HG03460 (cell line): ENCODE results near the gene PAM.

Experiments used
- ATAC-seq: cut with Tn5 transposase; IDR thresholded peaks from one replicate; pipeline ENCODE4 v1.9.1; 2021; ENCODE audit not compliant: unreplicated experiment

Gene PAM

DNA sequence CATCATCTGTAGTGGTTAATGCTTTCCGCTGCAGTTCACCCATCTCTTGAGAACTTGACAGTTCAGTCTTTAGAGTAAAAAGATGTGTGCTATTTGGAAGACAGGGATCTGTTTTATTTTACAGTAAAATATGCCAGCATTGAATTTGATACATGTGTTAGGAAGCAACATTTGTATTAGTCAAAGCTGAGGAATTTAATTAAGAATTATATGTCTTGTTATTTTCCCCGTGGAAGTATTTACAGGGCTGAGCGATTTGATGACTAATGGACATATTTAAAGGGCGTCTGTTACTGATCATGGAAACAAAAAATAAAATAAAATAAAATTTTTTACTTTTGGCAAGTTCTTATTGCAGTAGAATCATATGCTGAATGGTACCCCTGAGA lies 101.3 kb downstream of the PAM start:
- peak; percentile 7 for ATAC-seq

DNA sequence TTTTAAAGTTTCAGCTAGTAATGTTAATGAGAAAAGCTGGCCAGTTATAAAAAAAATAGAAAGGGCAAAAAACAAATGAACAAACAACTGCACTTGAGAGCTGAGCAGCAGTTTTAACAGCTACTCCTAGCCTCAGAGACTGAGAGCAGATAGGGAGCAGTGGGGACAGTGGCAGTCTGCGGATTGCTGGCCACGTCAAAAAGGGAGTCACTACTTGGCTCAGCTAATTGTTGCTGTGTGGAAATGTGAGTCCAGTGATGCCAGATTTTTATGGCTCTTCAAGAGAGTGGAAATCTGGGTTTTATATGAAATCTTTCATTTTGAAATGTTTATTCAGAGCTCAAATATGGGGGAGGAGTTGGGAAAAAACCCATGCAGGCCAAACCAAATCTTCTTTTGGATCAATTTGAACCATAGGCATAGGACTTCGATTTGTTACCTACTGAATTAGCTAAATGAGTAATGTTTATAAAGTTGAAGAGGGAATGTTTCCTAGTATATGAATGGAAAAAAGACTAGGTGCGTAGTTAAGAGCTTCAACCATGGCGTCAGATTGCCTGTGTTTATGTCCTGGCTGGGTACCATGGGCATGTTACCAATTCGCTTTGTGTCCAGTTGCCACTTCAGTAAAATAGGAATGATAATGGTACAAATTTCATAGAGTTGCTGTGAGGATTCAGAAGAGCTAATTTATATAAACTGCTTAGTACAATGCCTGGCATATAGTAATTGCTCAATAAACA lies 102.1 kb downstream of the PAM start:
- no peak for ATAC-seq

DNA sequence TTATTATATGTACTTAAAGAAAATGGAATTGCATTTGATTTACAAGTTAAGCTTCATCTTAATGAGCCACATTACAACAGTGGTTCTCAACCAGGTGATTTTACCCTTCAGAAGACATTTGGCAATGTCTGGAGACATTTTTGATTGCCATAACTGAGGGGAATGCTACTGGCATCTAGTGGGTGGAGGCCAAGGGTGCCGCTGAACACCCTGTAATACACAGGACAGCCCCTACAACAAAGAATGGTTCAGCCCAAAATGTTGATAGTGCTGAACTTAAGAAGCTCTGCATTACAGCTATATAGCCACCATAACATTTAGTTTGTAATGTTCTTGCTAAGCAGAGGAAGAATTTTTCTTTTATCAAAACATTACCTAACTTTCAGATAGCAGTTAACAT lies 103.1 kb downstream of the PAM start:
- ATAC-seq: no peak

DNA sequence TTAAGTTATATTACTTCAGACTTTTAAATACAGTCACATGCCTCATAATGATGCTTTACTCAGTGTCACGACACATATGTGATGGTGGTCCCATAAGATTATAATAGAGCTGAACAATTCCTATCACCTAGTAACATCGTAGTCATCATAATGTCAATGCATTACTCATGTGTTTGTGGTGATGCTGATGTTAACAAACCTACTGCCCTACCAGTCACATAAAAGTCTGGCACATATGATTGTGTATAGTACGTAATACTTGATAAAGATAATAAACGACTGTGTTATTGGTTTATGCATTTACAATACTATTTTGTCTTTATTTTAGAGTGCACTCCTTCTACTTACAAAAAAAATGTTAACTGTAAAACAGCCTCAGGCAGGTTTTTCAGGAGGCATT lies 103.7 kb downstream of the PAM start:
- ATAC-seq: no peak

DNA sequence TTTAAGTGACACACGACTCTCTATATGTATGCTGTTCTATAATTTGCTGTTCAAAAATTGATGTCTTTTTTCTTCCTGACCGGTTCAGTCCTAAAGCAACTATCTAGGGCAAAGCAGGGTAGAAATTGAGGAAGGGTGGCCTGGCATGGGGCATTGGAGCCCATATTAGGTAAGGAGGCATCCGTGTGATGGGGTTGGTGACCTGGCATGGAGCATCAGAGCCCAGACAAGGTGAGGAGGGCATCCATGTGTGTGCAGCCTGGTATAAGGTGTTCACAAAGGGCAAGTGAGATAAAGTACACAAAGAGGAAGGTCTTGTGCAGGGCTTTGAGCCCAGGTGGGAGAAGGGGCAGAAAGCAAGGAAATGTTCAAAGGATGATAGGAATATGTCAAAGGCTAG lies 104.9 kb downstream of the PAM start:
- no peak for ATAC-seq

DNA sequence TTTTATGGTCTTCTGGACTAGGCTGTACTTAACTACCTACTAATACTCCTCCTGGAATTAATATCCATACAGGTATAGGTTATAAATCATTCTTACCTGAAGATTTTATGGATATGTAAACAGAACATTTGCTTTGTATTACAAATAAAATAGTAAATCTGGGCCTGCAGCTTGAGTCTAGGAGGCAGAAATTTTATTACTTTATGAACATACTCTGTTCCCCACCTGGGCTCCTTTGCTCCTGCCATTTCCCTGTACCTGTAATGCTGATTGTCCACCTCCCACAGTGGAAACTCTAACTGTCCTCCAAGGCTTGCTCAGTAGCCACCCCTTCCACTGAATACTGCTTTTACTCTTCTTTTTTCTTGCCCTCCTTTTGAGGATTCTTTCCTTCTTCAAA lies 108.0 kb downstream of the PAM start:
- no peak for ATAC-seq

DNA sequence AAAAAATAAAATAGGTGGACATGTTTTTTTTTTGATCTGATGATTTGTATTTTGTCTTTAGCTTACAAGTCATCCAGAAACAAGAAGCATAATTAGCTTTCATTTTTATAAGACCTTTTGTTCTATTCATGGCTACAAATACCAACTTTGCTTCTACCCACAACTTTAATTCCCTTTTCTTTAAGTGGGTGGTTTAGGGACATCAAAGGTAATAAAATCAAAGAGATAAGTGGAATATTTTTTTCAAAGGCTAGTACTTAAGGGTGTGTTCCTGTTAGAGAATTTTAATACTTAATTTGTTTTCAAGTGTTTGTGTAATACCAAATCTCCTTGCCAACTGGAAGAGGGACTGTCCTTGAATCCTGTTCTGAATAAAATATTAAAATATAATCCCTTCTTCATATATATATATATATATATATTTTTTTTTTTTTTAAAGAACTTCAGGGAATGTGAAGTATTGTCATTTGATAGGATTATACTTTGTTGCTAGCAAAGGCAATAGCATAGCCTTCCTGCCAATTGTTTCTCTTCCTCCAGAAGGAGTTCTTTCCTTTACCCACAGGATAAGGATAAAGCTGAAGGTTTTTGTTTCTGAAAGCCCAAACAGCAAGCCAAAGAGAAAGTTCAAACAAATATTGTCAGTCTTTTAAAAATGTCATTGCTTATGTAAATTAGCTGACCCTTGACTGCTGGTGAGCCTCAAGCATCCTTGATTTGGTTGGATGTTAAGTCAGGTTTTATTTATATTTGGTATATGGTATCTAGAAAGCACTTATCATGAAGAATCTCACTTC lies 108.9 kb downstream of the PAM start:
- ATAC-seq: no peak

DNA sequence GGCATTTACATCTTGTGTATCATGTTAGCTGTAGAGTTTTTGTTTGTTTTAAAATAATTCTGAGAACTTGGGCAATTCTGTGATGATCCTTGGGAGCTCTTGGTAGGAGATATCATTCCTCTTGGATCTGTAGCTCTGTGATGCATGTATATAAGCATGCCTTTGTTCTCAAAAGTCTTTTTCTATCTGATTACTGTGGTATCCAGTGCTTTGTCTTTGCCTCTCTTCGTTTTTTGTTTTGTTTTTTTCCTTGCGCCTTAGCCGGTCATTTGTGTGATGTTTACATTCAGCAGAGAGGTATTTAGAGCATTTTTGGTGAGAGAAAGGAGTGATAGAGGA lies 110.0 kb downstream of the PAM start:
- ATAC-seq: no peak

DNA sequence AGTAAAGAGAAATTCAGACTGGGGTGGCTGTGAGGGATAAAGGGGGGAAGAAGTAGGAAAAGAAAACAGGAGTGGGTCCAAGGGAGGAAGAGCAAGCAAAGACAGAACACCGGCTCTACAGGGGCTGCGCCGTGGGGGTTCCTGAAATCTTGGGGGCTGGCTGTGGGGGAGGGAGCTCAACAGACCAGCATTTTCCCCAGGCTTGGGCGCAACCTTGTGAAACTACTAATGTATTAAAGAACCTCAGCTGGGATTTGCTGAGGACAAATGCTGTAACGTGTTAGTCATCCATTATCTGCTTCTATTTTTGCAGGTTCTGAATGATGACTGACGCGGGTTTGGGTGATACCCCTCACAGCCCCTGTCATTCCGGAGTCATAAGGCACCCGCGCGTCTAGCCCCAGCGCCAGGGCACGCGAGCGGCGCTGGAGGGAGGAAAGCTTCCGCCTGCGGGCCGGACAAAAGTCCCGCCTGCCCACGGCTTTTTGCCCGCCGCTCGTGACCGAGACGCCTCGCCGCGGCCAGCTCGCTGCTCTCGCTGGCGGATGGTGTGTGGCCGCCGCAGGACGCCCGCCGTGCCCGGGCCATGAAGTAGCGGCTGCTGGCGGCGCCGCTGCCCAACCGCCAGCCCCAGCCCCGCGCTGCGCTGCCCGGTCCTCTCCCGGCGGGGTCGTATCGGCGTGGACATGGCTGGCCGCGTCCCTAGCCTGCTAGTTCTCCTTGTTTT lies 110.6 kb downstream of the PAM start:
- peak; percentile 72 for ATAC-seq

DNA sequence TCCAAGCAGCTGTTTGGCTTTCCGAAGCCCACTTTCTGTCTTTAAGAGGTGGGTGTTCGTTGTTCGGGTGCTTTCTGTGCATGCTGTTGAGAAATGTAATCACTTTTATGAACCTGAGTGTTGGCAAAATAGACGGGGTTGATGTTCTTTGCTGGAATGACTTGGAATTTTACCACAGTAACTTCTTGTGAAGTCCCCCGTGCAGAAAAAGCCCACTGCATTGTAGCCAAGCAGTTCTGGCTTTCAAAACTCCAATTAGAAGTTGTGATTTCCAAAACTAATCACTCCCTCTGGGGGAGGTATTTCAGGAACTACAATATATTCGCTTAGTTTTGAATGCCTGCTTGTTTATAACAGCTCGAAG lies 111.1 kb downstream of the PAM start:
- peak; percentile 11 for ATAC-seq

DNA sequence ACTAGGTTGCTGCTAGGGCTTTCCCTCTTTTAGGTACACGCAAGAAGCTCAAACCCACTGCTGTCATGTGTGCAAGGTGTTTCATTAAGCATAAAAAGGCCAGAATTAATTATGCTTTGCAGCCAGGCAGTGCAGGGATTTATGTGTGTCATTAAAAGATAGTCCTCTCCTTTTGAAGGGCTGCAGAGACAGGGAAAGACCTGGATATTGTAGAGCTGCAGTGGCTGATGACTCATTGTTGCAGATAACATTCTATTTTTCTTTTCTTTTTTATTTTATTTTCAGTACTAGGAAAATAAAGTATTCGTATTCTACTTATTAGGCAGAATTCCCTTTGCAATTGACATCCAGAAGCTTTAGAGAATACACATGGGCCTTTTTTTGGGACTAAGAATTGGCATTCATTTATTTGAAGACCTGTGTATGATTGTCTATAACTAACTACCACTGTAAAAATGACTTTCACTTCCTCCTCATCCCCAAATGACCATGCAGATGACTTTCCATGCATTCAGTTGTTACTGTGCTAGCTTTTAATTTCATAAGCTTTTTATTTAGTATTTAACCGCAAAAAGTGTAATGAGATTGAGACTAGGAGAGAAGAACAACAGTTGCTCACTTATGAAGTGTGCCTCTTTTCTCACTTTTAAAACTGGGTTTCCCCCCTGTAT lies 113.0 kb downstream of the PAM start:
- ATAC-seq: no peak

DNA sequence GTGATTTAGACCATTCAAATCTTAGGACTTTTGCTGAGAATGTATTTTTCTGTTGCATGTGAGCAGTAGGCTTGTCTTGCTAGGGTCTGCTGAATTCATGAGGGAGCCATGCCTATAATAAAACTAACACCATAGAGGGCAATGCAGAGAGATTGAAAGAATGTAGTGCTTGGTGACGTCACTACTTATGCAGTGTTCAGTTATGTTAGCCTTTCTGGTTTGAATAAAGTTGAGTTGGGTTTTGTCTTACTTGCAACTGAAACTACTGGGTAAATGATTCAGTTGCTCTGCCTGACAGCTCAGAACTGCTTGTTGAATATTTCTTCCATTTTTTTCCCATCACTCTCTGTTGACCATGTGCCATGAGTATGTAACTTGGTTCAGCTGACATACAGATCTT lies 114.1 kb downstream of the PAM start:
- ATAC-seq: no peak

DNA sequence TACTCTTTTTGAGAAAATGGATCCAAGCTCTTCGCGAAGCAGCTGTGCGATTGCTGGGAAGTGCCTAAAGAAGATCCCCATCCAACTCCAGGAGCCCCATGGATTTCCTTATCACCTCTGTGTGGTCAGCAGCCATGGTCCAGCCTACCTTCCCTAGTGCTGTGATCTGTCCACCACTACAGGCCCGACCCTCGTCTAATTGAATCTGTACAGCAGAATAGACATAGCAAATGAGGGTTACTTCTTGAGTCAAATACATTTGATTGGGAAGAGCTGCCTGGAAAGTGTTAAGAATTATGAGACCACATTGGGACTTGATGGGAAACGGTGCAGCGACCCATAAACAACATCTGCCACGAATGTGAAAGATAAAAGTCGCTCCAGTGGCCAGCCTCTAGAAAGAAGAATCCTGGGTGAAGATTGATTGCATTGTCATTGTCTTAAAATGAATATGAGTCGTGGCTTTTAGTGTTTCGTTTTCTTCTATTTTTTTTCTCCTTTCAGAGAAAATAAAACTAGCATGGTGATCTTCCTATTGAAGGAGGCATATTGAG lies 118.4 kb downstream of the PAM start:
- no peak for ATAC-seq

DNA sequence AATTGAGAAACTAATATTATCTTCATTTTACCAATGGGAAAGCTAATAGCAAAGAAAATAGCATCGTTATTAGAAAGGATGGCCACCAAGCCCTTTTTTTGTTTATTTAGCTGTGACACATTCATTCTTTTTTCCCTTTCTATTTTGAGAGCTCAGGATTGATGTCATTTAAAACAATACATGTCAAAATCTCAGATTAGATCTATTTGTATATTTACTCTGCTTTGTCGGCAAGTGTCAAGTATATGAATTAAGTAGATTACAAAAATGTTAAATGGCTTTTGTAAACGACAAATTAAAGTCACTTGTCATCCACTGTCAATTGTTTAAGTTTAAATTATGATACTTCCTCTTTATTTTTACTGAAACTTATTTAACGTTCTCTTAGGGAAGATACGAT lies 118.9 kb downstream of the PAM start:
- ATAC-seq: no peak

DNA sequence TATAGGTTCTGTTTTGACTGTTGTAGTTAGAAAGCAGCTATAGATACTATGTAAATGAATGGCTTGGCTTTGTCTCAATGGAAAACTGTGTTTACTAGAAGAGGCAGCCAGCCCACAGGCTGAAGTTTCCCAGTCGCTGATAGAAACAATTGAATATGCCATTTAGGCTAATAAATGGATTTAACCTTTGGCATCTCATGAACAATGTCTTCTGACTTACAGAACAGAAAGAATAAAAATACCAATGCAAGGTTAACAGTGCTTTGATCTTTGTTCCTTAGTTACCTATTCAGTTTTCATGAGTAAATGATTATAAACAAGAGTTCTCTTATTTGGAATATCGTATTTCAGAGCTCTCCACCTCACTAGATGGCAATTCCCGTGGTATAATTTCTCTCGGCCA lies 120.6 kb downstream of the PAM start:
- ATAC-seq: no peak

DNA sequence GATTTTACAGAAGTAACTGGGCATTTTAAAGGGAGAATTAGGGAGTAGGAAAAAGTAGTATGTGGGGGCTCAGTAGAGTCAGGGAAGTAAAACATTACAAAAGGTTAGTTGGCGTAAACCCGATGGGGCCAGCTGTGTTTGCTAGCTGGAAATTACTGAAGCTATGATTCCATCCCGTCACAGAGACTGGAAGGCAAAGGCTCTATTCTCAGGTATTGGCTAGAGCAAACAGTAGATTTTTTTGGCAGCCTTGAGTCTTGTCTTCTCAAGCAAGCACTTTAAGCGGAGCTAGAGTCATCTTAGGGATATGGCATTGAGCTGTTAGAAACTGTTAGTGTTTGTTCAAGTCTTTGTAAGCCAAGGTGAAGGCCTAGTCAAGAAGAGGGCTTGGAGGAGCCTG lies 121.5 kb downstream of the PAM start:
- no peak for ATAC-seq

DNA sequence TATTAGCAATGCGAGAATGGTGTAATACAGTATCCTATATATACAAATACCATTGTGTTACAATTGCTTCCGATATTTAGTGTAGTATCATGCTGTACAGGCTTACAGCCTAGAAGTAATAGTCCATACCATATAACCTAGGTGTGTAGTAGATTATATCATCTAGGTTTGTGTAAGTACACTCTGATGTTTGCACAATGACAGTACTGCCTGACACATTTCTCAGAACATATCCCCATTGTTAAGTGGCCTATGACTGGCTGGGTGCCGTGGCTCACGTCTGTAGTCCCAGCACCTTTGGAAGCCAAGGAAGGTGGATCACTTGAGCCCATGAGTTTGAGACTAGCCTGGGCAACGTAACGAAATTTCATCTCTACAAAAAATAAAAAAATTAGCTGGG lies 124.6 kb downstream of the PAM start:
- no peak for ATAC-seq

DNA sequence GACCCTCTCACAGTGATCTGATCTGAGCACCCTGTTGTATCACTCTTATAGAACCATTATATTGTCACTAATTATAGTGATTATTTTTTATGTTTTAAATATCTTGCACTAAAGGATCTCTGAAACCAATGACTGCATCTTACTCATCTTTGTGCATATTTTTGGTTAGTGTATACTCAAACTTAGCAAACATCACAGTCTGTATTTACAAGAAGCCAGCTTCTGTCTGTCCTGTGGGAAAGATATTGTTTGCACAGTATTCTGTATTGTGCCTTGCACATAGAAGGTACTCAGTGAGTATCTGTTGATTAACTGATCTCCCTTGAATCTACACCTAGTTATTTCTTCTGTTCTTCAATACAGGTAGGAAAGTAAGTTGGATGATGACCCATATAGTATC lies 131.5 kb downstream of the PAM start:
- ATAC-seq: no peak

DNA sequence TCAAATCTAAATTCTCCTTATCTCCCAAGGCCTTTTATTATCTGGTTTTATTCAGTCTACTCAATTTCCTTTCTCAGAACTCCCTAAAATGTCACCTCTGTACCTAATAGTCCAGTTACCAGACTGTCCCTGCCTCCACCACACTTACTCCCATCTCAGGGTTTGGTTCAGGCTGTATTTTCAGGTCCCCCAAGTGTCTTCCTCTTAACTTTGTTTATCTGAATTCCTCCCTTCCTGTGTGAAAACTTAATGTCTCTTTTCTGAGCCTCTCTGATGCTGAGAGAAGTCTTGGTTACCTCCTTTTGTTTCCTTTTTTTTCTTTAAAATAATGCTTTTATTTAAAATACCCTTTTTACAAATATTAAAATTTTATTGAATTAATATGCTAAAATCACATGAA lies 133.4 kb downstream of the PAM start:
- no peak for ATAC-seq

DNA sequence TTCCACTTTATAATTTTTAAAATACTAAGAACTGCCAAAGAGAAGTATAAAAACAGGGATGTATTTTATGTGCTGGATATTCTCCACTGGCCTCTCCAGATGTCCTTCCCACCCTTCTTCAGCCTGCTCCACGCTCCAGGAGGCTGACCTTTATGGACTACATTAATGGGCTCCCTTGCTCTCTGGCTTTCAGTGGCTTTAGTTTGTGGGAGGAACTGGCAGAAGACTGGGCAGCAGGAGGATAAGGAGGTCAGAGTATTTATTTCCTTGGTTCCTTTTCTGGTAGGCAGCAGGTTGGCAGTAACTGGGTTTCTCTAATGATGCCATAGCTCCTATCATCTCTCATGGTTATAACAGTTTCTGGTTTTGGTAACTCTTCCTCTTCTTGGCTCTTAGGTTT lies 133.9 kb downstream of the PAM start:
- ATAC-seq: no peak

DNA sequence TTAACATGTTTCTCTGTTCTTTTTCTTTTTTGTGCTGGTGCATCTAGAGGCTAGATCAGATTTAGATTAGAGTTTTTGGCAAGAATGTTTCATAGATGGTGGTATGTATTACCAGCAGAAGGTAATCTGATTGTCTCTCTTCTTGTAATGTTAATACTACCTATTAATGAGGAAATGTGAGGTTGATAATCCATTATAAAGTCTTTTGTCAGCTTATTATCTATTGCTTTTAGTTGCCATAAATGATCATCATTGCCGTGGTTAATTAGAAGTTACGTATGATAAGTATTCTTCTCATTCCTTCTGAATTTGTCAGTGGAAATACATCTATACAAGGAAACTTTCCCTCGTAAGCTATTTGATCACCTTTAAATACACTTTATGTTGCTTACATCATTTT lies 135.0 kb downstream of the PAM start:
- no peak for ATAC-seq
